Stimulated activated naive CD8-positive, alpha-beta T cell treated with anti-CD3 and anti-CD28 coated beads, Interleukin-15, Interleukin-2, amounts not matched to agents 100 ng/mL and 50 ng/mL, for 24 hours (primary cell): Measurements from ENCODE around the gene STEAP2.
"Not testable (repeated sequence)": the region's sequence is repeated elsewhere in the genome, so short reads cannot be mapped to it uniquely, and the experiment has no call there.

Source experiments
- H3K27ac Mint-ChIP-seq: one replicate; pipeline ENCODE4 v1.8.0; 2021; ENCODE audit warnings: mild to moderate bottlenecking, mixed read lengths
- H3K27me3 Mint-ChIP-seq: one replicate; pipeline ENCODE4 v1.8.0; 2021; ENCODE audit warnings: mixed read lengths
- H3K36me3 Mint-ChIP-seq: one replicate; pipeline ENCODE4 v1.8.0; 2021; ENCODE audit warnings: low read depth, mixed read lengths
- H3K4me1 Mint-ChIP-seq: one replicate; pipeline ENCODE4 v1.8.0; 2021; ENCODE audit warnings: low read depth, mixed read lengths
- H3K4me3 Mint-ChIP-seq: one replicate; pipeline ENCODE4 v1.8.0; 2021; ENCODE audit warnings: mild to moderate bottlenecking, mixed read lengths
- H3K9me3 Mint-ChIP-seq: one replicate; pipeline ENCODE4 v1.8.0; 2021; ENCODE audit warnings: mixed read lengths

Gene STEAP2

DNA sequence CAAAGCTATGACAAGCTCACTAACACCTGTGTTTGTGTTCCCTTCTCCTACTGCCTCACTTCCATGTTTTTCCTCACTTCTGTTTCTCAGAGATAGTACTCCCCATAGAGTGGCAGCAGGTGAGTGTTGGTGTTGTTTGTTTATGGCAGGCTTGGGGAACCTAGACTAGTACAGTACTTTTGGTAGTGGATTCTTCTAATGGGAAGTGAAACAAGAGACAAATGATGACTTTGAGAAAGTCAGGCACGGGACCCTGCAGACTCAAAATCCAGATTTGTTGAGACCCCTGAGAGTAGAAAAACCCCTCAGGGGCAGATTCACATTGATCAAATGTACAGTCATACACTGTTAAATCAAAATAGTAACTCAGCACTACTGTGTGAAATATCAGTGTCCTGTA lies 27.0 kb downstream of the STEAP2 start:
- peaks cover 26% of the 10 kb centered on the region for H3K27me3 Mint-ChIP-seq
- no peaks in the 10 kb centered on the region for H3K36me3 Mint-ChIP-seq
- no peak overlapping the region for H3K4me3 Mint-ChIP-seq
- H3K27ac Mint-ChIP-seq, result no peak overlapping the region
- no peaks in the 10 kb centered on the region for H3K4me1 Mint-ChIP-seq
- H3K9me3 Mint-ChIP-seq, result no peaks in the 10 kb centered on the region

- no peak overlapping the region for H3K27ac Mint-ChIP-seq
- no peaks in the 10 kb centered on the region for H3K36me3 Mint-ChIP-seq
- H3K4me3 Mint-ChIP-seq, result no peak overlapping the region
- H3K4me1 Mint-ChIP-seq, result peaks cover under 1% of the 10 kb centered on the region
- H3K27me3 Mint-ChIP-seq, result peaks cover 30% of the 10 kb centered on the region
- H3K9me3 Mint-ChIP-seq, result no peaks in the 10 kb centered on the region
Observed at GRCh38 chr7:90239050-90239449, 27.5 kb downstream of the STEAP2 start.

GRCh38 chr7:90239625-90240228 lies 28.2 kb downstream of the STEAP2 start:
- Mint-ChIP-seq H3K27me3 (peaks cover 32% of the 10 kb centered on the region), H3K4me3 (no peak overlapping the region), H3K36me3 (no peaks in the 10 kb centered on the region), H3K4me1 (peaks cover 7% of the 10 kb centered on the region), H3K27ac (no peak overlapping the region), H3K9me3 (no peaks in the 10 kb centered on the region)

- Mint-ChIP-seq H3K27ac (no peak overlapping the region), H3K27me3 (peaks cover 43% of the 10 kb centered on the region), H3K4me3 (no peak overlapping the region), H3K36me3 (no peaks in the 10 kb centered on the region), H3K4me1 (peaks cover 17% of the 10 kb centered on the region), H3K9me3 (no peaks in the 10 kb centered on the region)
Observed at GRCh38 chr7:90242369-90243168, 31.0 kb downstream of the STEAP2 start.

DNA sequence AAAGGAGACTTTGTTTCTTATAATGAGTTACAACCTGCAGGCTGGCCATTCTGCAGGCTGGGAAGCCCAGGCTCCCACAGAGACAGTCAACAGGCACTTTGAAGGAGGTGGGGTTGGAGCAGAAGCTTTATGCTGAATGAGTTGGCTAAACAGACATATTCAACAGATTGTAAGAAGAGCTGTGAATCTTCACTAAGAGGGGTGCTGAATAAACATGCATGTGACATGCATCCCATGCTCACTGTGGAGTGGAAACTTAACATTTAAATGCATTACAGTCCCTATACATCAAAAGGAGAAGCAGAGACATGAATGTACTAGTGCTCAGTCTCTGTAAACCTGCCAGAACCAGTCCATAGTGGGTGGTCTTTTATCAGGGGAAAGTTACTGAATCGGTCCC lies 32.0 kb downstream of the STEAP2 start:
- Mint-ChIP-seq H3K27me3 (peaks cover 40% of the 10 kb centered on the region), H3K4me1 (peaks cover 17% of the 10 kb centered on the region), H3K27ac (no peak overlapping the region)

GRCh38 chr7:90244565-90244908 lies 33.0 kb downstream of the STEAP2 start:
- H3K27me3 Mint-ChIP-seq, result peaks cover 40% of the 10 kb centered on the region
- H3K9me3 Mint-ChIP-seq, result no peaks in the 10 kb centered on the region
- H3K4me1 Mint-ChIP-seq, result peaks cover 17% of the 10 kb centered on the region
- peak overlapping the region; percentile 92 for H3K4me3 Mint-ChIP-seq
- H3K36me3 Mint-ChIP-seq, result no peaks in the 10 kb centered on the region
- peak overlapping the region; percentile 43 for H3K27ac Mint-ChIP-seq

More for the DNA sequence above, 32.0 kb downstream of the STEAP2 start:
- H3K4me3 Mint-ChIP-seq, result peak overlapping the region; percentile 92
- no peaks in the 10 kb centered on the region for H3K9me3 Mint-ChIP-seq
- H3K36me3 Mint-ChIP-seq, result no peaks in the 10 kb centered on the region

DNA sequence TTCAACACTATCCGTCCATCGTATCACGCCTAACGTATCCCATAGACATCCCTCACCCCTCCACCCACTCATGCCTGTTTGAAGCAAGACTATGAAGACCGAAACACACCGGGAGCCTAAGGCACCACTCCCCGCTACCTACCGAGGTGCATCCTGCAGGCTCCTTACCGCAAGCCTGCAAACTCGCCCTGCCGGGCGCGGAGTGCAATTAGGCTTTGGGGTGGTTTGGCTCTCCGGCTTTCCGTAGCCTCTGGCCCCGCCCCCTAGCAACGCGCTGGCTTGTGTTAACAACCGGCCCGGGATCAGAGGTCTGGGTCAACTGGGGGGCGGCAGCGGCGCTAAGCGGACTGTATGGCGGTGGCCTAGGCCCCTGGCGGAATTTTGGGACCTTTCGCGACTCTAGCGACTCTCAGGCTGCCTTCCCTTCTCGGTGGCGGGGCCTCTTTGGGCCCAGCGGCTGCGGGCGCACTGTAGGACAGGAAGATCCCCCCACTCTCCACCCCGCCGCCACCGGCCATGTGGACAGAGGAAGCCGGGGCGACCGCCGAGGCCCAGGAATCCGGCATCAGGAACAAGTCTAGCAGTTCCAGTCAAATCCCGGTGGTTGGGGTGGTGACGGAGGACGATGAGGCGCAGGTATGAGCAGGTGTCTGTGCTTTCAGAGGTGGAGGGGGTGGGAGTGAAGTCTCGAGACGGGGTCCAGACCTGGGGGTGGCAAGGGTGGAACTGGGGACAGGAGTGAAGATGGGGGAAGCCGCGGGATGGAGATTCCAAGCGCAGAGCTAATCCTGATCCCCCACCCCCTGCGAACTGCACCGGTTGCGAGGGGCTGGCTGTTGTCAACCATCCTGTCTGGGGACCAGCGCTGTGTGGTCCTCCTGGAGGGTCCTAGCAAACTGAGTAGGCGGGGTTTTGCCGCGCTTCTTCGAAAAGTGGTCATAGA lies 33.6 kb downstream of the STEAP2 start, which contains the start of gene CFAP69:
Gene CFAP69, plus strand, starts transcription at position 266 of the 943 bp plus-strand sequence. Its CDS starts 251 bp downstream, at position 517.
- H3K27ac Mint-ChIP-seq, result peak within 1 kb of the TSS; percentile 43
- H3K4me3 Mint-ChIP-seq, result peak within 1 kb of the TSS; percentile 92
- H3K4me1 Mint-ChIP-seq, result peaks cover 17% of the 10 kb centered on the region
- no peaks in the 10 kb centered on the region for H3K36me3 Mint-ChIP-seq
- no peaks in the 10 kb centered on the region for H3K9me3 Mint-ChIP-seq
- peaks cover 38% of the 10 kb centered on the region for H3K27me3 Mint-ChIP-seq

- Mint-ChIP-seq H3K4me3 (peak overlapping the region; percentile 92), H3K27me3 (peaks cover 44% of the 10 kb centered on the region), H3K36me3 (no peaks in the 10 kb centered on the region), H3K9me3 (no peaks in the 10 kb centered on the region), H3K27ac (no peak overlapping the region), H3K4me1 (peaks cover 17% of the 10 kb centered on the region)
Observed at GRCh38 chr7:90246171-90246570, 34.6 kb downstream of the STEAP2 start.

DNA sequence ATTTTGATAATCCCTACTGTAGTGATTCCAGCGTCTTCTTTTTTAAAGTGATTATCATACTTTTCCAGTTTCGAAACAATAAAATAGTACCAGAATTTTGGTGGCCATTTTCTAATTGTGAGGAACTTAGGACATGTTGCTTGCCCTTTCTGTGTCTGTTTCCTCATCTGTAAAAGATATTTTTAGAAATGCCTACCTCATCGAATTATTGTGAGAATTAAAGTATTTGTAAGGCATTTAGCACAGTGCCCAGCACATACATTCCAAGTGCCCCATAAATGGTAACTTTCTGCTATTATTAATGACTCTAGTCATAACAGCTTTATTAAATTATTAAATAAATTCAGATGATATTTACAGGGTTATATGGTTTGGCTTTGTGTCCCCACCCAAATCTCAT lies 37.2 kb downstream of the STEAP2 start:
- Mint-ChIP-seq H3K36me3 (no peaks in the 10 kb centered on the region), H3K4me1 (peaks cover 17% of the 10 kb centered on the region), H3K27me3 (peaks cover 37% of the 10 kb centered on the region), H3K9me3 (no peaks in the 10 kb centered on the region), H3K4me3 (no peak overlapping the region), H3K27ac (no peak overlapping the region)

GRCh38 chr7:90250601-90251303 lies 39.2 kb downstream of the STEAP2 start:
- Mint-ChIP-seq H3K9me3 (peaks cover 3% of the 10 kb centered on the region), H3K36me3 (no peaks in the 10 kb centered on the region), H3K4me1 (peaks cover 3% of the 10 kb centered on the region)

DNA sequence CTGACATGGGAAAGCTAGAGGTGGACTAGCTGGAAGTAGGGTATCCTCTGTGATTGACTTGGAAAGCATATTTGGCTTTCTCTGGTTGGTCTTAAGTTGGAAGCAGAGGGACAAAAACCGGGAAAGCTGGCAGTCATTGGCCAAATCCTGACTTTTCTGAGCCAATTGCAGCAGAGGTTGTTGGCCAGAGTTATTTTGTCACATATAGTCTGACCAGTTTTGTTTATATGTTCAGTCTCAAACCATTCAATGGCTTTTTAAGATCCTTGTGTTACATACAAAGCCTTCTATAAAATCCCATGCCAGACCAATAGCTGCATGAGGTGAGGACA lies 39.7 kb downstream of the STEAP2 start:
- Mint-ChIP-seq H3K36me3 (no peaks in the 10 kb centered on the region), H3K27me3 (peaks cover 41% of the 10 kb centered on the region), H3K4me1 (no peaks in the 10 kb centered on the region), H3K27ac (no peak overlapping the region), H3K9me3 (peaks cover 3% of the 10 kb centered on the region), H3K4me3 (no peak overlapping the region)

More at GRCh38 chr7:90250601-90251303, 39.2 kb downstream of the STEAP2 start:
- H3K27me3 Mint-ChIP-seq, result peaks cover 41% of the 10 kb centered on the region
- H3K27ac Mint-ChIP-seq, result no peak overlapping the region
- H3K4me3 Mint-ChIP-seq, result no peak overlapping the region

- not testable (repeated sequence) for H3K4me1 Mint-ChIP-seq, H3K27ac Mint-ChIP-seq, H3K4me3 Mint-ChIP-seq, H3K9me3 Mint-ChIP-seq, H3K36me3 Mint-ChIP-seq
- H3K27me3 Mint-ChIP-seq, result peaks cover 24% of the 10 kb centered on the region
Observed at GRCh38 chr7:90256011-90256410, 44.5 kb downstream of the STEAP2 start.

DNA sequence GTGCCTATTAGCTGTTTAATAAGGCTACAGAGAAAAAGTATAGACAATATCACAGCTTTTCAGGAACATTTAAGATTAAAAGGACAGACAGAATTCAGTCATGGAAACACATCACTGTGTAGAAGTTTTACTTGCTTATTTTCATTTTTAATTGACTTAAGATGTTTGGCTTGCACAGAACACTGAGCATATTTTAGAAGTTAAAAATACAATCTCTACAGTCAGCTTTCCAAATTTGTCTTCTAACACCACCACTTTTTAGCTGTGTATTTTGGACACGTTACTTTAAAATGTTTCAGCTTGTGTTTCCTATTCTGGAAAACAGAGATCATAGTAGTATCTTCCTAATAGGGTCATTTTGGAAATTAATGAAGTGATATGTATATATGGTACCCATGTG lies 45.2 kb downstream of the STEAP2 start:
- no peaks in the 10 kb centered on the region for H3K4me1 Mint-ChIP-seq
- H3K36me3 Mint-ChIP-seq, result no peaks in the 10 kb centered on the region
- no peak overlapping the region for H3K4me3 Mint-ChIP-seq
- H3K27ac Mint-ChIP-seq, result no peak overlapping the region
- peaks cover 23% of the 10 kb centered on the region for H3K27me3 Mint-ChIP-seq
- peaks cover 3% of the 10 kb centered on the region for H3K9me3 Mint-ChIP-seq

GRCh38 chr7:90261441-90261840 lies 49.9 kb downstream of the STEAP2 start:
- H3K4me1 Mint-ChIP-seq, result no peaks in the 10 kb centered on the region
- no peak overlapping the region for H3K27ac Mint-ChIP-seq
- H3K27me3 Mint-ChIP-seq, result peaks cover 7% of the 10 kb centered on the region
- H3K9me3 Mint-ChIP-seq, result no peaks in the 10 kb centered on the region
- no peaks in the 10 kb centered on the region for H3K36me3 Mint-ChIP-seq
- H3K4me3 Mint-ChIP-seq, result no peak overlapping the region
